Stomach smooth muscle (tissue), 2 donors: ENCODE data around the gene FAM227A.
A peak's percentile ranks its signal among the peaks of the same experiment; 100 is the strongest.

Source experiments
- H3K27ac ChIP-seq: one replicate; pipeline ENCODE4 v1.7.0; 2013; ENCODE audit warnings: mild to moderate bottlenecking, low read length, inconsistent platforms
- H3K27me3 ChIP-seq, 2 donors: one replicate each; pipeline ENCODE4 v1.7.0; 2013; ENCODE audit warnings: low read length in 2 of 2; ENCODE audit not compliant: insufficient read depth in 2 of 2, control insufficient read depth in 1 of 2
- H3K36me3 ChIP-seq, 2 donors: one replicate each; pipeline ENCODE4 v1.7.0; 2013; ENCODE audit warnings: low read length in 2 of 2; ENCODE audit not compliant: control insufficient read depth in 2 of 2, insufficient read depth in 2 of 2
- H3K4me1 ChIP-seq: one replicate; pipeline ENCODE4 v1.7.0; 2013; ENCODE audit warnings: low read length; ENCODE audit not compliant: control insufficient read depth, insufficient read depth
- H3K4me3 ChIP-seq, 2 donors: one replicate each; pipeline ENCODE4 v1.7.0; 2013; ENCODE audit warnings: low read length in 2 of 2
- H3K9ac ChIP-seq, 2 donors: one replicate each; pipeline ENCODE4 v1.7.0; 2013; ENCODE audit warnings: low read length in 2 of 2, mild to moderate bottlenecking in 1 of 2
- H3K9me3 ChIP-seq, 2 donors: one replicate each; pipeline ENCODE4 v1.7.0; 2013; ENCODE audit warnings: low read length in 2 of 2; ENCODE audit not compliant: control insufficient read depth in 2 of 2
- donor health status: healthy.
- donor health status: Pancreatic carcinoma.

Gene FAM227A

GRCh38 chr22:38697425-38698089 lies 41.4 kb upstream of the FAM227A start:
- Histone ChIP-seq H3K4me3 (peak overlapping the region; percentile 15 to 86), H3K27me3 (no peaks in the 10 kb centered on the region), H3K4me1 (peaks cover 61% of the 10 kb centered on the region), H3K9me3 (no peaks in the 10 kb centered on the region), H3K27ac (peak overlapping the region; percentile 20), H3K36me3 (peaks cover 3 to 9% of the 10 kb centered on the region in 2 donors), H3K9ac (peak overlapping the region in 1 of 2 donors; percentile 29)

GRCh38 chr22:38696606-38697424 lies 40.6 kb upstream of the FAM227A start:
- no peaks in the 10 kb centered on the region for H3K27me3 ChIP-seq
- no peaks in the 10 kb centered on the region for H3K9me3 ChIP-seq
- peaks cover 60% of the 10 kb centered on the region for H3K4me1 ChIP-seq
- H3K36me3 ChIP-seq: peaks cover 5 to 11% of the 10 kb centered on the region in 2 donors
- peak overlapping the region; percentile 3 to 15 for H3K4me3 ChIP-seq
- peak overlapping the region; percentile 20 for H3K27ac ChIP-seq
- H3K9ac ChIP-seq: peak overlapping the region; percentile 1 to 29

- Histone ChIP-seq H3K4me1 (peaks cover 49% of the 10 kb centered on the region), H3K27me3 (no peaks in the 10 kb centered on the region), H3K4me3 (no peak overlapping the region), H3K9ac (no peak overlapping the region), H3K27ac (no peak overlapping the region), H3K9me3 (no peaks in the 10 kb centered on the region), H3K36me3 (peaks cover 5 to 16% of the 10 kb centered on the region in 2 donors)
These were observed 38.7 kb upstream of the FAM227A start for GRCh38 chr22:38694940-38695339.

GRCh38 chr22:38694049-38694448 lies 37.9 kb upstream of the FAM227A start:
- no peak overlapping the region for H3K27ac ChIP-seq
- no peak overlapping the region for H3K4me3 ChIP-seq
- H3K9me3 ChIP-seq: no peaks in the 10 kb centered on the region
- no peaks in the 10 kb centered on the region for H3K27me3 ChIP-seq
- no peak overlapping the region for H3K9ac ChIP-seq
- peaks cover 11 to 19% of the 10 kb centered on the region in 2 donors for H3K36me3 ChIP-seq
- H3K4me1 ChIP-seq: peaks cover 40% of the 10 kb centered on the region

- Histone ChIP-seq H3K4me1 (peaks cover 8% of the 10 kb centered on the region), H3K27ac (no peak overlapping the region), H3K36me3 (peaks cover 39 to 54% of the 10 kb centered on the region in 2 donors), H3K9me3 (no peaks in the 10 kb centered on the region), H3K27me3 (no peaks in the 10 kb centered on the region), H3K4me3 (no peak overlapping the region), H3K9ac (no peak overlapping the region)
These were observed 33.5 kb upstream of the FAM227A start for GRCh38 chr22:38689651-38690050.

GRCh38 chr22:38685761-38686160 lies 29.6 kb upstream of the FAM227A start:
- no peak overlapping the region for H3K9ac ChIP-seq
- peaks cover 18% of the 10 kb centered on the region for H3K4me1 ChIP-seq
- no peaks in the 10 kb centered on the region for H3K9me3 ChIP-seq
- H3K4me3 ChIP-seq: no peak overlapping the region
- peaks cover 48 to 49% of the 10 kb centered on the region in 2 donors for H3K36me3 ChIP-seq
- H3K27me3 ChIP-seq: no peaks in the 10 kb centered on the region
- H3K27ac ChIP-seq: no peak overlapping the region

GRCh38 chr22:38684895-38685294 lies 28.7 kb upstream of the FAM227A start:
- H3K27me3 ChIP-seq: no peaks in the 10 kb centered on the region
- no peak overlapping the region for H3K9ac ChIP-seq
- peaks cover 18% of the 10 kb centered on the region for H3K4me1 ChIP-seq
- H3K27ac ChIP-seq: no peak overlapping the region
- H3K36me3 ChIP-seq: peaks cover 48 to 49% of the 10 kb centered on the region in 2 donors
- H3K9me3 ChIP-seq: no peaks in the 10 kb centered on the region
- H3K4me3 ChIP-seq: no peak overlapping the region

- no peaks in the 10 kb centered on the region for H3K9me3 ChIP-seq
- H3K4me1 ChIP-seq: peaks cover 18% of the 10 kb centered on the region
- peak within 1 kb of the TSS; percentile 55 for H3K27ac ChIP-seq
- peaks cover 26 to 27% of the 10 kb centered on the region in 2 donors for H3K36me3 ChIP-seq
- no peaks in the 10 kb centered on the region for H3K27me3 ChIP-seq
- peak within 1 kb of the TSS; percentile 90 to 91 for H3K9ac ChIP-seq
- H3K4me3 ChIP-seq: peak within 1 kb of the TSS; percentile 94 to 97
These were observed 25.6 kb upstream of the FAM227A start, which contains the start of gene TOMM22 for GRCh38 chr22:38681582-38682335. Gene TOMM22 (plus strand): TSS chr22:38681957. CDS start chr22:38681979, 22 bp downstream.

- no peak overlapping the region for H3K9ac ChIP-seq
- H3K4me1 ChIP-seq: no peaks in the 10 kb centered on the region
- H3K9me3 ChIP-seq: no peaks in the 10 kb centered on the region
- H3K4me3 ChIP-seq: no peak overlapping the region
- no peaks in the 10 kb centered on the region for H3K27me3 ChIP-seq
- peaks cover 21% of the 10 kb centered on the region in 2 donors for H3K36me3 ChIP-seq
- no peak overlapping the region for H3K27ac ChIP-seq
These were observed 19.6 kb upstream of the FAM227A start for GRCh38 chr22:38675833-38676232.

GRCh38 chr22:38674888-38675287 lies 18.7 kb upstream of the FAM227A start:
- Histone ChIP-seq H3K9me3 (no peaks in the 10 kb centered on the region), H3K27me3 (no peaks in the 10 kb centered on the region), H3K4me3 (no peak overlapping the region), H3K27ac (no peak overlapping the region), H3K4me1 (no peaks in the 10 kb centered on the region), H3K9ac (no peak overlapping the region), H3K36me3 (peaks cover 23 to 24% of the 10 kb centered on the region in 2 donors)
